GOT3 (cell line): ENCODE results near the gene TSHZ3.

Source experiments
- DNase-seq: peaks from one replicate; lab custom pipeline; 2025; ENCODE audit warnings: mixed read lengths; lab: John Stamatoyannopoulos, UW

The TSHZ3 gene

DNA sequence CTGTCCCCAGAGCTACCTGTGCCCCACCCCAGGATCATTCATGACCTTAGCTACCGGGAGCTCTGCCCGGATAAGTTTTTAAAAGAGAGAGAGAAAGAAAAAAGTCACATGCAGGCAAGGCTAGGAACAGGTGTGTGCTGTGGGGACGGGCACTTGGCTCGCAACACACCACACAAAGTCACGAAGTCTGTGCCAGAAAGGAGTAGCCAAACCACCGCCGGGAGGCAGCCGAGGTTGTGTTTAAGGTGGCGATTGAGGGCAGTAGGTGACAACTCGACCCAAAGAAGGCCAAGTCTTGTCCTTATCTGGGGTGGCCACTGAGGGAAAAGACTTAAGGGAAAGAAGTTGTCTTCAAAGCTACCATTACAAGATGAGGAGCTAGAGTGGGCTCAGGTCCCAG is 4.6 kb upstream of the TSHZ3 start:
- no peak for DNase-seq

DNA sequence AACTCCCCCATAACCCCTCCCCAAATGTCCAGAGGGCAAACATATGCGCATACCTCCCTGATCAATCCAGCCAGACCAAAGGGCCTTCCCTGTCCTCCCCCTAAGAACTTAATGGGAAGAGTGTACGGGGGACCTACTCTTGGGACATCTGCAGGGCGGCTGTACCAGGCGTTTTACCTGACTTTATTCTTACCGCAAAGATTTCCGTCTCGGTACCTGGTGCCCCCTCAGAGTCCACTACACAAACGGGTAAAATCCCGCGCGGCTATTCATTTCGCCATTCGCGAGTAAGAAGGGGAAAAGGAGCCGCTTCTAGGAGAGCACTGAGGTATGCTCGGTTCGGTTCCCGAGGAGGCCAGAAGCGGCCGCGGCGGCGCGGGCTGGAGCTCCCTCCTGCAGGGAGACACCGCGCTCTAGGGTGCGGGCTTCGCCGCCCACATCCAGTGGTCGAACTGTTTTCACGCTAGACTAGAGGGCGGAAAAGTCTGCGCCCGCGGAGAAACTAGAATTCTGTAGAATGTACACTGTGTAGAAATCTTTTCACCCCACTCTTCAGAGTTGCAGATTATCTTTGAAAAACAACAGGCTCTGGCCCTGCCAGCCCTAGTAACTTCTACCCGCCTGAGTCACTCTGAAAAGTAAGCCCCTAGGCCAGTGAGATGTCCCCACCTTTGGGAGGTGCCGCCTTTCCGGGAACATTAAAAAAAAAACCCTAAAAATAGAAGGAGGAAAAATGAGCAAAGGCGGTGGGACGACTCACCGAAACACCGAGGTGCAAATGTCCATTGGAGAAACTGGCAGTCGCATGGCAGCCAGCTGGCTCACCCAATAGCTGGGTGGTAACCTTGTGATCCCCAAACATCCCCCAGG is 3.8 kb upstream of the TSHZ3 start:
- no peak for DNase-seq

DNA sequence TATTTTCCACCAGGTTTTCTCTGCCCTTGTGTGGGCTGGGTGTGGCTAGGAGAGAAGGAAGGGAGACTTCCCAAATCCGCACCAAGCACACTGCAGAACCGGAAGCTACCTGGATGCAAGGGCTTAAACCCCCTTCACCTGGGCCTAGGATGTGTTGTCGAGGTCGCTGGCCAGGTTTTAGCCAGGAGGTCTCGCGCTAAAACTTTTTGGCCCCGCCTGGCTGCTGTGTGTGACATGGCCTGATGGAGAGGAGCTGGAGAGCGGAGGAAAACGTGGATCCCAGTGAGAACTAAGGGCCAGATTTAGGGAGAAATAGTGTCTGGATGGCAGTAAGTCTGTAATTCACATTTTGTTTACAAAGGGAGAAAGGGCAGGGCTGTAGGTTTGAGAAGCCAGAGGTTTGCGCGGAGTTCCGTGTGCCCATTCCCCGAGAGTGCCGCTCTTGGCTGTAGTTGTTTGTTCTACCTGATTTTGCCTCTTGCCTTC is 3.1 kb upstream of the TSHZ3 start:
- DNase-seq, result no peak

DNA sequence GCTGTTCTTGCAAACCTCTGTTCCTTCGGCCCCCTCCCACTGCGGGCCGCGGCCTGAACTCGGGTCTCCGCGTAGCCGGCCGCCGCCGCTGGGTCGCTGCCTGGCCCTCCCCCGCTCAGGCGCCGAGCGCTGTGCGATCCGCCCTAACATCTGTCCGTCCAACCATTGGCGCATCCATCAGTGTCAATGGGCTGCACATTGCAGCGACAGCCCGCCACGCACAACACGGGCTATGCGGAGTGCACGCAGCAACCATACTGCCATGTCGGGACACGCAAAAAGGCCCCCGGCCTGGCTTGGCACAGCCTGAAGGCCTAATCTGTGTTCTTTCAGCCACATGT is 2.6 kb upstream of the TSHZ3 start:
- no peak for DNase-seq

DNA sequence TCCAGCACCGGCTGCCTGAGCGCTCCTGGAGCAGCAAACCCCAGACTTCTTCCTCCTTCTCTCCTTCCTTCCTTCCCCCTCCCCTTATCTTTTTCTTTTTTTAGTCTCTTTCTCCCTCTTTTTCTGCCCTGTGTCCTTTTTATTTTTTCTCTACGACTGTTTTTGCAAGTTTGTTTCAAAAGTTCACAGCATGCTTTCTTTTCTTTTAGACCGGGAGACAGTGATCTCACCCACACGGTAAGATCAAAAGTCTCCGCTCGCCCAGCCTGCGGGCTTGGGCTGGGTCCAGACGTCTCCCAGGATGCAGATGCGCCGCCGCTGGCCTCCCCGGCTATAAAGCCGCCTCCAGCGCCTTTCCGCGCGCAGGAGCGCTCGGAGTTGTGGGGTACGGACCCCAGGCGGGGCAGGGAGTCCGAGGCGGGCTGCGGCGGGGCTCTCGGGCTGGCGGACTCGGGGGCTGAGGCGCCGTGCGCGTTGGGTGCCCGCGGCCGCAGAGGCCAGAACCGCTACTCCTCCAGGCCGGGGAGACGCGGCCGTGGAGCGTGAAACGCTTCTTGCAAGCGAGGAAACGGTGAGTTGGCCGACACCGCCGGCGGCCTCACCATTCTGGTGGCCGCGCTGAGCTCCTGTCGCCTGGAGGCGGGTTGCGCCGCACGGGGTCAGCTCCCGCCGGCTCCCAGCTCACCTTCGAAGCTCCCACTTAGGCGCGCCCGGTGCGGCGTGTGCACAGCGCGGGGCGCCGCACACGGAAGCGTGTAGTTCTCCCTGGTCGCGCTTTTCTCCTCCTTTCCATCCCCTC is 2.0 kb upstream of the TSHZ3 start:
- no peak for DNase-seq

DNA sequence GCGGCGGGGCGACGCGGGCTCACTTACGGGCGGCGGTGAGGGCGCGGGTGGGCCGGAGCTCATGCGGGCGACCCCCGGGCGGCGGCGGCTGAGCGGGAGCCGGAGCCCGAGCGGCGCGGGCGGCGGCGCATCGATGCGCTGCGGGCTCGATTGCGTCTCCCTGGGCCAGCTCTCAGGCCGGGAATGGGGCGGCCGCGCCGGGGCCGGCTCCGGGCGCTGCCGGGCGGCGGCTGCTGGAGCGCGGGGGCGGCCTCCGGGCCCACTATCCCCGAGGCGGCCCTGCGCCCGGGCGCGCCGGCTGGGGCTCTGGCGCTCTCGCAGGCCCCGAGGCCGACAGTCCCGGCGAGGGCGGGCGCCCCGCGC is 1.4 kb upstream of the TSHZ3 start:
- DNase-seq, result no peak

DNA sequence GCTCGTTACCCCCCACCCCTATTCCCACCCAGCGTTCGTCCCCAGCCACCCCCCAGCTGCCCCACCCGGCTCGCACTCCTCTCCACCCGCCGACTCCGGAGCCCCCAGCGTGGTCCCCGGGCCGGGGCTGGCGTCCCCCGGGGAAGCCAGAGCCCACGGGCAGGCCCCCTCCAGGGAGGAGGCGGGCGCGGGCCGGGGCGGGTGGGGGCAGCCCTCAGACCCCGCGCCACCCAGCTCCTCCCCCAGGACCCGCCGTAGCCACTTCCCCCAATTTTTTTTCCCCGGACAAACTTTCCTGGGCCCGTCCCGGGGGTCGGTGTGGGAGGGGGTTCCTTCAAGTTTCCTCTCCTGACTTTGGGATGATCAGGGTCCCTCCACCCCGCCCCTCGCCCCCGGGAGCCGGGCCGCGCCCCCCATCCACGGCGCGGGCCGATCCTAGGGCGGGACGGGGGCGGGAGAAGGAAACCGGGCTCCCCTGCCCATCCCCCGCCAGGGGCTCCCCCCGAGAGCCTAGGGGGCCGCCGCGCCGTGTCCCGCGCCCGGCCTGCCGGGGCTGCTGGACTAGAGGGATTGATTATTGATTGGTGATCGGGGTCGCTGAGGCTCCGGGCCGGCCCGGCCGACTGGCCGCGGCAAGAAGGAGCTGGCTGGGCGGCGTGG is 927 bp upstream of the TSHZ3 start:
- no peak for DNase-seq

DNA sequence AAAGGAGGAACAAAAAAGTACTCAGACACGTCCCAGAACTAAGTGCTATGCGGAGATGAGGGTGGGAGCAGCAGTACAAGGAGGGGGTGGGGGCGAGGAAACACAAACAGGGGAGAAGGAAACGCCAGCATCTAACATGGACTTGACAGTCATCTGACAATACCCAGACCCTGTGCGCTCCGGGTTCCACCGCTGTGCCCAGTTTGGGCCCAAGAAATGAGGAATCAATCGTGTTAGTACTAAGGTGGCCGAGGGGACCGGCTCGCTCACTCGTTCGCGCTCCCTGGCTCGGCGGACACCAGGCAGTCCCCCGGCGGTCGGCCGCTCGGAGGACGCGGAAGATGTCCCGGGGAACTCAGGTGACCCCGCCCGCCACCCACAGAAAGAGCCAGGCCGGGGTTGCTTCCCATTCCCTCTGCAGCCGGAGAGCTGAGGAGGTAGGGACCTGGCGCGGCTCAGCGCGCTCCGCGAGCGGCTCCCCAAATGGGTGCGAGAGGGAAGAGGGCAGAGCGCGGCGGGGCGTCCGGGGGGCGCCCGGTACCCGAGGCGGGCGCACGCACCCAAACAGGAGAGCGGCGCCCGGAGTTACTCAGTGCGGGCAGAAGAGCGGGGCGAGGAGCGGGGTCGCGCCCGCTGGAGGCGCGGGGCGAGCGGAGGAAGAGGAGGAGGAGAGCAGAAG is 616 bp downstream of the TSHZ3 start:
- DNase-seq, result no peak

DNA sequence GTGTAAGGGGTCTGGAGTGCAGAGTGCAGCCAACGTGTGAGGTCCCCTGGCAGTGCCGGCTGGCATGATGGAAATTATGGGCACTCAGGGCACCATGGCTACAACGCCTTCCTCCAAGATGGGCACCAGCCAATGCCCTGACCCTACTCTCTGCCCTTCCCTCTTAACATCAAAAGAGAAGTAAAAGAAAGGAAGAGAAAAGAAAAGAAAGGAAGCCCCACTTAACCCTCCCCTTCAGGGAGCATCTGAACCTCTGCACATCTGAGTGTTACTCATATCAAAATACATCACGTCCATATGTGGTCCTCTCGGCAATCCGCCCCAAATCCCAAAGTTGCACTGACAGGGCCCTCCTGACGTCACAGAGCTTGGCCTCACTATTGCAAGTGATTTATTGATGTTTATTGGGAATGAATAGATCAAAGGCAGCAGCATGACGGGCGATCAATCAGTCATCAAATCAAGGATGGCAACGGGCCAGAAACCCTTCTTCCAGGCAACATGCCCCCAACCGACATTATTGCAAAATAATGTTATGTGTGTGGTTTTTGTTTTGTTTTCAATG is 1.3 kb downstream of the TSHZ3 start:
- no peak for DNase-seq

DNA sequence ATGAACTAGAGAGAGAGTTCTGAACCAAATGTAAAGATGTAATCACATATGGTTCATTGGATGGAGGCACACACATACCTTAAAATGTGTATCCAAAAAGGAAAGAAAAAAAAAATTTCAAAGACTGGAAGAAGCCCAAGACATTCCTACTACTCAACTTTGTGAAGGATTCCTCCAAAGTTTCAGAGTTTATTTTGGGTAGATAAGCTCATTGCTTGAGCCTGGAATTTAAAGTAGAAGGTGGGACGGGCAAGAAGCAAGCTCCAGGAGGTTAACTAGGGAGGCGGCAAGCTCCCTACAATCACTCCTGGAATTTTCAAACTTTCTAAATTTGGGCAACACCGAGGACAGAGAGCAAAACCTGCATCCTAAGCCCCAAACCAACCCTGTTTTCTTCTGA is 1.9 kb downstream of the TSHZ3 start:
- DNase-seq, result no peak

DNA sequence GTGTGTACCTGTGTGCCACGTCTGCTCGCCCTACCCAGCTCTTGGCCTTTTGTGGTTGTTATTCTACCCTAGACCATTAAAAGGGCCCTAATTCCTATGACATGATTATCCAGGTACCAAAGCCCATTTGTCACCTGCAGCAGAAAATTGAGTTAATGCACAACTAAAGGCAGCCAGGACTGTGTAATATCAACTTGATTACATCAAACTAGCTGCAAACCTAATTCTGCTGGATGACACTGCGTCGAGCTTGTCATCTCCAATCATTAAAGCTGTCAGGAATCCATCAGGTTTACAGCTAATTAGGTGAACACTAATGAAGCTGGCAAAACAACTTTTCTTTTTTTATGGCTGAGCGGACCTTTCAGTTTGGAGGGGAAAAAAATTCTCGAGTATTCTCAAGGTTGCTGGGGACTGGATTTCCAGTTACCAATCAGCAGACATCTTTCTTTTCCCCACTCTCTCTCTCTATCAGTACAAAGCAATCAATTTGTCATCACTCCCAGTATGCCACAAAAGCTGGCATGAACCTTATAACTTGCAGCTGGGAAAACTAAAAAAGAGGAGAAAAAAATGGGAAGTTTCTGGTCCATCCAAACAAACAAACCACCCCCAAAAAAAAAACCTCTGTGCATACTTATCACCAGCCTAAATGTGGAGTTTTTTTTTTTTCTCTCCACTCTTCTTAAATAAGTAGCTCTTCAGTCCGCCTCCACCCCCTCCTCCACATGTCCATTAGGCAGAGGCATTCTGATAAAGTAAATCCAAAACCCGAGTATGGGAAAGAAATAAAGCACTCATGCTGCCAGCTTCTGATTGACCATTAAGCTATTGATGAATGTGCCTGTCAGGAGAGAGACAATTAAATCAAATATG is 2.8 kb downstream of the TSHZ3 start:
- no peak for DNase-seq

DNA sequence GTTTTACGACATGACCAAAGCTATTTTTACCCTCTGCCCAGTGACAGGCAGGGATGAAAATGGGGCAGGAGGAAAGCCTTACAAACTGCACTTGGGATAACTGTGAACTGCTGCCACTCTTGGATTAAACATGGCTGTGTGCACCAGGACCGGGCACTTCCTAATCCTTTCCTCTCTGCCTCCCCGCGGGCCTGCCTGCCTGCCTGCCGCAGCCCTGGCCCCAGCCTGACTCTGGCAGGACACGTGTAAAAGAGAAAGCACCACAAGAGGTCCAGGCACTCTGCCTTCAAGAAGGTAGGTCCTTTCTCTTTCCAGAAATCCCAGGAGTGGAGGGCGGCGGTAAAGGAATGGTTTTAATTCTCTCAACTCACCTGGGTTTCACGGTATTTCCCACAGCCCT is 4.8 kb downstream of the TSHZ3 start:
- DNase-seq, result no peak

DNA sequence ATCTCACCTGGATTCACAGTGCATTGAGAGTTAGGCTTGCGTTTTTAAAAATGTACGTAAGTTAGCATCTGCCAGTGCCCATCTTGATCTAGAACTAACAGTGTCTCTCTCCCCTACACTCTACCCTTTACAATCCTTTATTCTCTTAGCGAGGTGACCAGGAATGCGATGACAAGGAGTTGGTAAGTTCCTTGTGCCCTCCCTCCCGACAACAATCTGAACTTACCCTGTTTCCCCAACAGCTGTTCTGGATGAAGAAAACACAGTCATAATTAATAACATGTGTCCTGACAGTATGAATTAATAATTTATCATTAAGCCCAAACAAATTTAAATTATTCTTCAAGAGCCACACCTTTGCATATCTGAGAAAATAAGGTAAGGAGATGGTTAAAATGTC is 6.3 kb downstream of the TSHZ3 start:
- no peak for DNase-seq

DNA sequence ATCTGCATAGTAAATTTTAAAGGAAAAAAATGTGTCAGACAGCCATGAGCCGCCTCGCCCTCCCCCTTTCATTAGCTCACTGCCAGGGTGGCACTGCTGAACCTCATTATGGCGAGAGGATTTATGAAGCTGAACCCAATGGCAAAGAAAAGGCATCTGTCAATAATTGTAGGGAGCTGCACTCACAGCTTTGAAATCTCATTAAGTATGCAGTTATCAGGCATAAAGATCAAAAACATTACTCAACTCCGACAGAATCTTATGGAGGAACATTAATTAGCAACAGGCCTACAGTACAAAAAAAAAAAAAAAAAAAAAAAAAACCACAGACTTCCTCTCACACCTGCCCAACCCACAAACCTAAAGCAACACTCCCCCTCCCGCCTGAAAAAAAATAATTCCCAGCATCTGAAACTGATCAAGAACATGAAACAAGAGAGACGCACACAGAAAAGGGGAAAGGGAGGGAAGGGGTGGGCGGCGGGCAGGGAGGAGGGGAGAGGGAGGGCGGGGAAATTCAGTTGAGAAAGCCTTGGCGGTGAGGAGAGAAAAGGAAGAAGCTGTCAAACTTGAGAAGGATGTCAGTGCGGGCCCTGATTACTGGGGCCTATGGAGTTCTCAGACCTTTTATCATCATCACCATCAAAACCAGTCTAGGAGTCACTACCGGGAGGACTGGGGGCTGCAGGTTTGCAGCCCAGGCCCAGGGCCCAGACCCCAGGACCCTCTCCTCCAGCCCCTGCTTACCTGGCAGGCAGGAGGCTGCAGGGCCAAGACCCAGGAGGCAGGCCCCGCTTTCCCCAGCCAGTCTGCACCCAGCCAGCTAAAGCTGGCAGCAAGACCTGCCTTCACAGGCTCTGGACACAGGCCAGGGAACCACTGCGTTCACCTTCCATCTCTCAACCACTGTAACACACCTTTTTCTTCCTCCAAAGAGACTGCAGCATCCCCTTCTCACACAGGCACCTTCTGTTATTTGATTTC is 8.9 kb downstream of the TSHZ3 start:
- DNase-seq, result no peak

DNA sequence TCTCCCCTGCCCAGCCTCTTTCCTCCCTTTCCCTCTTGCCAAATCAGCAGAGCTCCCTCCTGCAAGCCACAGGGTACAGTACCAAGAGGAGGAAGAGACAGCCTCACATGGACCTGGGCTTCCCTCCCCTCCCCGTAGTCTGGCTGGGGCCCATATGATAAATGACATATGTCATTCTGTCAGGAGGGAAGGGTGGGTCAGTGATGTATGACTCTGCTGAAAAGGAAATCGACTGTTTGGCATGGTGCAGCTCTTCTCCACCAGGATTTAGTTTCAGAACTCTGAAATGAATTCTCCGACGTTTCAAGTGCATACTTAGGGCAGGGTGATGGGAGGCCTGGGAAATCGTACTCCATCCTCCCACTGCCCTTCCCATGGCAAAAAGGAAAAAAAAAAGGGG is 9.8 kb downstream of the TSHZ3 start:
- DNase-seq, result no peak

DNA sequence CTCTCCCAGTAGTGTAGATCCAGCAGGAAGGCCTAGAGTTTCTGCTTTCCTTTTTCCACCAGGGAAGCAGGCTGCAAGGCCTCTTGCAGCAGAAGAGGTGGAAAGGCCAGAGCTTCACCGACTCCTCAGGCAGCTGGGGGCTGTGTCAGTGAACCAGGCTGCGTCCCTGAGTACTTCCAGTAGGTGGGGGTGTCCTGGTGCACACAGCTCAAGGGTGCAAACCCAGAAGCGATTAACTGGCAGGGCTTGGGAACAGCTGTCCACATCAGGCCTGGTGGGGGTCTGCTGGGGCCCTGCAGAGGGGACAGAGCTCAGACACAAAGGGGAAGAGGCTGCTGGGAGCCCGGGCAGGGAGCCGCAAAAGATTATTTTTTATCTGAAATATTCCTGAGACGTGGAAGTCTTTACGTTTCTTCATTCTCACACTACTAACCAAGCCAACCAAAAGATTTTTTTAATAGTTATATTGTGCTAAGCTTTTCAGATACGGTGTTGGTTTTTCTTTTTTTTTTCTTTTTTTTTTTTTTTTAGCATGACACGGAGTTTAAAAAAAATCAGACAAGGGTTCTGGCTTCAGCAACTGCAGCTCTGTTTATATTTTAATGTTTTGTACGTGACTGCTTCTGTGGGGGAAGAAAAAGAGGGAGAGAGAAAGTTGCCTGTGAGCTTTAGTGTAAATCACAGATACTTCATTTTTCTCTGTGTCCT is 11.0 kb downstream of the TSHZ3 start:
- DNase-seq, result no peak

DNA sequence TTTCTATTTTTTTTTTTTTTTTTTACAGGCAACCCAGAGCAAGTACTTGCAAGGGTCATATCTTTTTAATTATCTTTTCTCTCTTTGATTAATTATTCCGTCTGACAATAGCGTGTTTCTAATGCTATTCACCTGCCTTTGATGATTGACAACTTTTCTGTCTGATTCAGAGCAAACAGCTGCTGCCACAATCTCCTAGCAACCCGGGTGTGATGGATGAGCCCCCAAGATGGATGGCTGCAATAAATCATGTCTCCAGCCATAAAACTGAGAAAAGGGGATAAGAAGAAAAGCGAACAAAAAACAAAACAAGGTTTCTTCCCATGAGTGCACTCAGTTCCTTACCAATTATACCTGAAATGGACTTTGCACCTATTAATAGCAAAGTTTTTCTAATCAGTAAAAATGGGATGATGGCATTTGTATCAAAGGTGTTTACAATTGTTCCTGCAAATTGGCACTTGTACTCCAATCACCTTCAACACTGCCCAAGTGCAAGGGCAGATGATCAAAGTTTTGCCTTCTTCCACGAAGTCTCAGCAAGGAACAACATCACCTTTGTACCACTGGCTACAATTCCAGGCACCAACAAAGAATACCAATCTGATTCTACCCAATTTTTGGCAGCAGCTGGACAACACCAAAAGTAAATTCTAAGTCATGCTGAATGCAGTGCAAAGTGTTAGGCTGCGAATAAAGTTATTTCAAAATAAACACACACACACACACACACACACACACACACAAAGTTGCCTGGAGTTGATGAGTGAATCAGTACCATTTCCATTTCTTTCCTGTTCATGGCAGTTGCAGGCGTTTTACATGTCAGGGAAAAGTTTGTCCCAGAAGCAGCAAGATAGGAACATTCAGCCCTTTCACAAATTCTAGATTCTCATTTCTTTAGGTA is 12.0 kb downstream of the TSHZ3 start:
- DNase-seq, result no peak

DNA sequence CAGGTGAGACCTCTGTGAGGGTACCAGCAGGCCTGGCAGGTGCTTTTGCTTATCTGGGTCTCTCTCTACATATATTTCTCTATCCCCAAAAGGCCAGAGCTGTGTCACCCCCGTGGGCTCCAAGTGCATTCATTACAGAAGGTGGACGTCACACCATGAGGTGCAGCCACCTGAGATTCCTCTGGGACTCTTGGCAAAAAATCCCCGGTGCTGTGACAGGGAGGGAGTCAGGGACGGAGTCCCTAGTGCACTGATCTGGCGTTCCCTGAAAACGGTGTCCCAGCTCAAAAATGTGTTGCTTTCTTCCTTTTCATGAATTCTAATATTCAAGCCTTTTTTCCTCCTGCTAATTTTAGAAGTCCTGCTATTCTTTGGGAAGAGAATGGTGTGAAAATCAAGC is 13.5 kb downstream of the TSHZ3 start:
- DNase-seq, result no peak
